ENCODE results near the gene GABRR1. TPM values are rescaled to one million over a fixed set of nuclear protein-coding genes. Genes with fewer than 3 reads are reported as not detected.

GABRR1 gene
- total RNA-seq, 1 experiment from 2014 or later, result not detected

GRCh38 chr6:89258912-89259311, 41.8 kb upstream of the GABRR1 start:
- H3K36me3 Mint-ChIP-seq (ENCODE audit: insufficient read depth, unreplicated experiment), result no peaks in the 10 kb centered on the region
- intact Hi-C loops (cut with micrococcal nuclease), result no loop called here
- no peak for TF ChIP-seq CTCF (IDR thresholded peaks at IDR 0.05; ENCODE audit: unreplicated experiment)
- H3K27me3 Mint-ChIP-seq (ENCODE audit: insufficient read depth, unreplicated experiment), result peaks cover 8% of the 10 kb centered on the region
- POLR2A ChIA-PET, result no interaction called here
- CTCF ChIA-PET, result no interaction called here
- no peaks in the 10 kb centered on the region for H3K4me1 Mint-ChIP-seq (ENCODE audit: insufficient read depth, unreplicated experiment)
- no peak for DNase-seq (ENCODE audit: unreplicated experiment)
- no peak overlapping the region for H3K27ac Mint-ChIP-seq (ENCODE audit: low read depth, unreplicated experiment)
- H3K9me3 Mint-ChIP-seq (ENCODE audit: unreplicated experiment), result no peaks in the 10 kb centered on the region
- BruUV-seq (replicated peaks), result no TSS peak
- no peak overlapping the region for H3K4me3 Mint-ChIP-seq (ENCODE audit: unreplicated experiment)

- ChIA-PET POLR2A (no interaction called here), CTCF (interaction anchor here (1.0 kb wide), 1 partner anchor 16 kb away, joined by 7 read pairs; no protein-coding TSS in a partner anchor)
- H3K4me1 Mint-ChIP-seq (ENCODE audit: insufficient read depth, unreplicated experiment), result peaks cover 5% of the 10 kb centered on the region
- no peaks in the 10 kb centered on the region for H3K36me3 Mint-ChIP-seq (ENCODE audit: insufficient read depth, unreplicated experiment)
- H3K27me3 Mint-ChIP-seq (ENCODE audit: insufficient read depth, unreplicated experiment), result peaks cover 19% of the 10 kb centered on the region
- H3K9me3 Mint-ChIP-seq (ENCODE audit: unreplicated experiment), result no peaks in the 10 kb centered on the region
- intact Hi-C loops (cut with micrococcal nuclease), result no loop called here
- H3K27ac Mint-ChIP-seq (ENCODE audit: low read depth, unreplicated experiment), result no peak overlapping the region
- no TSS peak for BruUV-seq (replicated peaks)
- no peak for TF ChIP-seq CTCF (IDR thresholded peaks at IDR 0.05; ENCODE audit: unreplicated experiment)
- H3K4me3 Mint-ChIP-seq (ENCODE audit: unreplicated experiment), result no peak overlapping the region
- DNase-seq (ENCODE audit: unreplicated experiment), result no peak
Measured at GRCh38 chr6:89257781-89258180, 40.6 kb upstream of the GABRR1 start.

- no peak overlapping the region for H3K4me3 Mint-ChIP-seq (ENCODE audit: unreplicated experiment)
- TF ChIP-seq CTCF (IDR thresholded peaks at IDR 0.05; ENCODE audit: unreplicated experiment), result no peak
- ChIA-PET POLR2A (no interaction called here), CTCF (interaction anchor here (1.0 to 1.3 kb wide), 2 partner anchors 15 kb away, joined by 3 to 7 read pairs; no protein-coding TSS in a partner anchor)
- no TSS peak for BruUV-seq (replicated peaks)
- H3K27ac Mint-ChIP-seq (ENCODE audit: low read depth, unreplicated experiment), result no peak overlapping the region
- DNase-seq (ENCODE audit: unreplicated experiment), result no peak
- H3K4me1 Mint-ChIP-seq (ENCODE audit: insufficient read depth, unreplicated experiment), result peaks cover 5% of the 10 kb centered on the region
- no peaks in the 10 kb centered on the region for H3K9me3 Mint-ChIP-seq (ENCODE audit: unreplicated experiment)
- H3K36me3 Mint-ChIP-seq (ENCODE audit: insufficient read depth, unreplicated experiment), result no peaks in the 10 kb centered on the region
- H3K27me3 Mint-ChIP-seq (ENCODE audit: insufficient read depth, unreplicated experiment), result peaks cover 22% of the 10 kb centered on the region
- intact Hi-C loops (cut with micrococcal nuclease), result no loop called here
Measured at GRCh38 chr6:89257346-89257745, 40.2 kb upstream of the GABRR1 start.

GRCh38 chr6:89255417-89255816, 38.3 kb upstream of the GABRR1 start:
- Mint-ChIP-seq H3K27me3 (ENCODE audit: insufficient read depth, unreplicated experiment) (peaks cover 29% of the 10 kb centered on the region), H3K4me1 (ENCODE audit: insufficient read depth, unreplicated experiment) (peaks cover 5% of the 10 kb centered on the region), H3K4me3 (ENCODE audit: unreplicated experiment) (no peak overlapping the region), H3K9me3 (ENCODE audit: unreplicated experiment) (no peaks in the 10 kb centered on the region), H3K27ac (ENCODE audit: low read depth, unreplicated experiment) (no peak overlapping the region), H3K36me3 (ENCODE audit: insufficient read depth, unreplicated experiment) (no peaks in the 10 kb centered on the region)
- POLR2A ChIA-PET, result no interaction called here
- DNase-seq (ENCODE audit: unreplicated experiment), result no peak
- CTCF ChIA-PET, result no interaction called here
- no TSS peak for BruUV-seq (replicated peaks)
- no peak for TF ChIP-seq CTCF (IDR thresholded peaks at IDR 0.05; ENCODE audit: unreplicated experiment)
- intact Hi-C loops (cut with micrococcal nuclease), result no loop called here

Measured in MCF 10A (cell line).